GM19324 (cell line): ENCODE data around the gene CNTFR.

Experiments
- ATAC-seq: cut with Tn5 transposase; IDR thresholded peaks from one replicate; pipeline ENCODE4 v1.9.1; 2021; ENCODE audit warnings: mild to moderate bottlenecking, moderate library complexity; ENCODE audit not compliant: unreplicated experiment, low FRiP score

Gene CNTFR

DNA sequence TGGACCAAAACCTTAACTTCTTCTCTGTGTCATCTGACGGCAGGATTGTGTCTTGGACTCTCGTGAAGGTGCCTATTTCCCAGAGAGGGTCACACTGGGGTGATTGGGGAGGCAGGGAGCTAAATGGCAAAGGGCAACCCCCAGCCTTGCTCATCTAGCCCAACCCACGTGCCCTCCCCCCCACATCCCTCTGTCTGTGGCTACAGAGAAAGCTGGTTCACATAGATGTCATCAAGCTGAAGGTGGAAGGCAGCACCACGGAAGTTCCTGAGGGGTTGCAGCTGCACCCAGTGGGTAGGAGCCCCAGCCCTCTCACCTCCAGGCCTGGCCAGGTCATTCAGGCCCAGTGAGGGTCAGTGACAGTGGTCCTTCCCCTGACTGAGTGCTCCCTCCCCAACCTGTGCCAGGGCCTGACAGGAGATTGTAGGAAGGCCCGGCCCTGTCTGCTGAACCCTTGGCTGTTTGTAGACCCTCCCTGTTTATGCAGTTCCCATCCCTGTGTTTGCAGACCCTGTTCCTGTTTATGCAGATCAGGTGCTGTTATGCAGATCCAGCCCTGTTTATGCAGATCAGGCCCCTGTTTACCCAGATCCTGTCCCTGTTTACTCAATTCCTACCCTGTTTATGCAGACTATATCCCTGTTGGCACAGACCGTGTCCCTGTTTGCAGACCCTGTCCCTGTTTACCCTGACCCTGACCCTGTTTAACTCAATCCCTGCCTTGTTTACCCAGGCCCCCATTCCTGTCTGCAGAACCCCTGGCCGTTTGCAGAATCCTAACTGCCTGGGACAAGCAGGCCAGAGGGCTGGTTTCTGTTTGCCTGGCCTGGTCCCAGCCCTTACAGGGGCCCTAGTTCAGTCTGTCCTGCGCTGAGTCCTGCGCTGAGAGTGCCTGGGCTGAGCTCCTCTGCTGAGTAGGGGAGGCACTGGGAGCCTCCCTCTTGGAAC, 77.1 kb downstream of the CNTFR start:
- ATAC-seq: no peak

DNA sequence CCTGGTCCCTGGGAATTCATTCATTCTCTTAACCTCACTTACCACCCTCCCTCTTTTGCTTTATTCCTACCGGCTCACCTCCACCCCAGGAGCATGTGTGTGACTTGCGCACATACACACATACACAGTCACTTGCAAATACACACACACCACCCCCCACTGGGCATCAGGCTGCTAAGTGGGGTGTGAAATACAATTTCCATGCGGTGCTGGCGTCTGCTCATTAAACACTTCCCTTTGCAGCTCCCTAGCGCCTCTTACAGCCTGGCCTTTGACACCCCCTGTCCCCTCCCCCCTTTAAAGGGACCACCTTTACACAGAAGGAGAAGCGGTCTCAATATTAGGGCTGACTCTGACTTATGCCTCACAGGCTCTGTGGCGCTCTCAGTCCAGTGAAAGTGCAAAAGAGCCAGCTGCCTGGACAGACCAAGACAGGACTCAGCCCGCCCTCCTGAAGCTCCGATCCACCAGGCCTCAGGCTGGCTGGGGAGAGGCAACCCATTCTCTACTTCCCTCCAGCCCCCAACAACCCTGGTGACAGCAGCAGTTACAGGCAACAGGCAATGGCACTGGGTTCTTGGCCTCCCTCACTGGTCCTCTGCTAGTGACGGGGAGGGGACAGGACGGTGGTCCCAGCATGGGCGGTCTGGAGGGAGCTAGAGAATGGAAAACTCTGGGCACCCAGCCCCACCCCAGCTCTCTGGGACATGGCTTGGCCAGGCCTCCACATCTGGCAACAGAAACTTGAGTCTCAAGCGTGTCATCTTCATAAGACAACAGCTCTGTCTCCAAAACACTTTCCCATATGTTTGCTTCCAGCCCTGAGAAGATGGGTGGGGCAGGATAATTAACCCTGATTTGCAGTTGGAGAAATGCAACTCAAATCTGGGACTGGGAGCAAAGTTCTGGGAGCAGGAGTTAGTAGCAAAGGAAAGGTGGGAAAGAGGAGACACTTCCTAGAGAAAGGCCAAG, 78.7 kb downstream of the CNTFR start:
- ATAC-seq: no peak

DNA sequence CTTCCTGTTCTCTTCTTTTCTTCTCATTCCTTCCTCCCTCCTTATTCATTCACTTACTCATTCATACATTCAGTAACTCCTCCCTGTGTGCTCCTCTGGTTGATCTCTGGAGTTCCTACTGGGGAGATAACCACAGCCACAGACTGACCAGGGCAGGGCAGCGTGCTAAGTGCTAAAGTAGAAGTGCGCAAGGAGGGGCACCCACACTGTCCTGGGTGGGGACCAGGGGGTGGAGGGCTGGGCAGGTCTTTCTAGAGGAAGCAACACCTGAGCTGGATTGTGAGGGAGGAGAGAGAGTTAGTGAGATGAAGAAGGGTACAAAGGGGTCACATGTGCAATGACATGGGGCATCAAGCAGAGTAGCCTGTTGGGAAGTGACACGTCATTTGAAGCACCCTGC, 80.6 kb downstream of the CNTFR start:
- ATAC-seq: no peak

DNA sequence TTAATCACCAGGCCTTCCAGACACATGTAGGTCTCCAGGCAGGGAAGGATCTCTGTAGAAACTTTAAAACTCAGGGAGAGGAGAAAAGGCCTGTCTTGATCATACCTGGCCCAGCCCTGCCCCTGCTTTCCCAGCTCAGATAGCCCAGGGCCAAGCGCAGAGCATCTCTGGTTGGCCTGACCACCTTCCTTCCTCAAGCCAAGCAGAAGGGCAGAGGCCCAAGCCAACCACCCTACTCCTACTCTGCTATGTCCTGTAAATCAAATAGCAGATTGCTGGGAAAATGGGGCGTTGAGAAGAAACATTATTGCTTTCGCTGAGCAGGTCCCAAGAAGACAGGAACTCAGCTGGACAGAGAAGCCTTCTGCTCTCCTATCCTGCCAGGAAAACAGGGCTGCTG, 81.1 kb downstream of the CNTFR start:
- ATAC-seq: no peak

DNA sequence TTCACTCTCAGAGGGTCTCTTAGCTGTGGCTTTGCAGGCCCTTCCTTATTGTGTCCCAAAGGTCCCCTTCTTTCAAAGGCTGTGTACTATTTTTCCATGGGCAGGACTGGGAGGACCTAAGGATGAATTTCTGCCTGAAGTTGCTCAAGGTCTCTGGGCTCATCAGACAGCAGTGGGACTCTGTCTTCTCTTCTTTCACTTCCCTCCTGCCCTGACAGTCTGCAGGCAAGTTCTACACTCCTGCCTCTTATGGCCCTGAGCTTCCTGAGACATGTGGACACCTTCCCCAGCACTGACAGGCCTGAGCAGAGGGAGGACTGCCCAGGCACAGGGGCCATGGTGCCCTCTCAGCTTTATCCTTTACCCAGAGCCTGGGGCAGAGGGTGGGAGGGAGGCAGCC, 81.6 kb downstream of the CNTFR start:
- ATAC-seq: no peak

DNA sequence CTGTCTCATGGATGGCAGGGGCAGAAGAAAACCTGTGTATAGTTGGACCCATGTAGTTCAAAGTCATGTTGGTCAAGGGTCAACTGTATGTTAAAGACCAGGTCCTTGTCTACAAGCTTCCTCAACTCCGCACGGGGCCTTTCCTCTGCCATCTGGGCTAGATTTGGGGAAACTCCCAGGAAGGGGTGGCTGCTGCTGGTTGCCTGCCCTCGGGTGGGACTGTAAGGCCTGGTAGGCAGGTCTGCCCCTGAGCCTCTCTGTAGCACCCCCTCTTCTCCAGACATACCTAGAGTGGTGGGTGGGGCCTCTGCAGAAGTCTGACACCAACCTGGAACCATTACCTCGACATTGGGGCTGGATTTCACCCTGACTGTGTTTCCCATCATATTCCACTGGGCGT, 82.0 kb downstream of the CNTFR start:
- no peak for ATAC-seq

DNA sequence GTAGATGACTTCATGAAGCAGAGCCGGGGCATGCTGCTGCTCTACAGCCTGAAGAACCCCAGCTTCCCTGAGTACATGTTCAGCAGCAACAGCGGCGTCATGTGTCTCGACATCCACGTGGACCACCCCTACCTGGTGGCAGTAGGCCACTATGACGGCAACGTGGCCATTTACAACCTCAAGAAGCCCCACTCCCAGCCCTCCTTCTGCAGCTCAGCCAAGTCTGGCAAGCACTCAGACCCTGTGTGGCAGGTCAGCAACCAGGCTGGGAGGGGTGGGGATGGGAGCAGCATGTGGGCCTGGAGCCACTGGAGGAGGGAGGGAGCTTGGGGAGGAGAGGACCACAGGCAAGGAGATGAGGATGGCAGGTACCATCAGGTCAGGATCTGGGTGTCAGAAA, 82.9 kb downstream of the CNTFR start:
- ATAC-seq: no peak

DNA sequence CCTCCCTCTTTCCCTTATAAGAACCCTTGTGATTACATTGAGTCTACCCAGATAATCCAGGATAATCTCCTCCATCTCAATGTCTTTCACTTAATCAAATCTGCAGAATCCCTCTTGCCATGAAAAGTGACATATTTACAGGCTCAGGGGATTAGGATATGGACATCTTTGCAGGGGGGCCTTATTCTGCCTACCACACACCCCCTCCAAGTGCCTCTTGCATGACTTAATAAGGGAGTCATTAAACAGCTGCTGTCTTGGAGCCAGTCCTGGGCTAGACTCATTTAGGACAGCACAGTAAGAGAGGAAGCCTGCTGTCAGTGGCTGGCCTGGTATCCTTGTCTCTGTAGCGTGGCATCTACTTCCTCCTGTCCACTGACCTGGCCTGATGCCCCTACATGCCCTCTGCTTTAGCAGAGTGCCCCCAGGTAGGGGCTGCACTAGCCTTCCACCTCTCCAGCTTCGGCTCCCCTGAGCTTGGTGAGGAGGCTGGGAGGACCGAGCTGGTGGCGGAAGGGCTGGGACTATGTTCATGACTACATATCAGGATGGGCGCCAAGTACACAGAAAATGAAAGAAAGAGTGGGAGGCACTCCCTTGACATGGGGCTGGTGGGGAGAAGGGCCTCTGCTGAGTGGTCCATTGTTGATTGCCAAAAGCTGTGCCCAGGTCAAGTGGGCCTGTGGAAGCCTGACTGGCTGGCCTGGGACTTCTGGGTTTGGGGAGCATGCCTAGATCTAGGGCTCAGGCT, 84.0 kb downstream of the CNTFR start:
- ATAC-seq: no peak

DNA sequence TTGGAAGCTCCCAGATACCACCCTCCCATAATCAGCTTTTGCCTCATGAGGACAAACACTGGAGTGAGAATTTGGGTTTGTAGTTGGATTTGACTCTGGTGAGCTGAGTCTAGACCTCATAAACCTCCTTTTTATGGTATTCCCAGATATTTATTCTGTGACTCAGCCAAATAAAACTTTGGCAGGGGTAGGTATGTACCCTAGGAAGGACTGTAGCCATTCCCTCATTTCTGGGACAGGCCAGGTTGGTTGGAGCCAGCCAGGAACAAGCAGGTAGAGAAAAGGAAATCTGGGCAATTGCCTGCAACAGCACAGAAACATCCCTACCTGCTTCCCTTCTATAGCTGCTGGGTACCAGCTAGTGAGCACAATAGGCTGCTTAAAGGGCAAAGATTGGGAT, 86.1 kb downstream of the CNTFR start:
- no peak for ATAC-seq

DNA sequence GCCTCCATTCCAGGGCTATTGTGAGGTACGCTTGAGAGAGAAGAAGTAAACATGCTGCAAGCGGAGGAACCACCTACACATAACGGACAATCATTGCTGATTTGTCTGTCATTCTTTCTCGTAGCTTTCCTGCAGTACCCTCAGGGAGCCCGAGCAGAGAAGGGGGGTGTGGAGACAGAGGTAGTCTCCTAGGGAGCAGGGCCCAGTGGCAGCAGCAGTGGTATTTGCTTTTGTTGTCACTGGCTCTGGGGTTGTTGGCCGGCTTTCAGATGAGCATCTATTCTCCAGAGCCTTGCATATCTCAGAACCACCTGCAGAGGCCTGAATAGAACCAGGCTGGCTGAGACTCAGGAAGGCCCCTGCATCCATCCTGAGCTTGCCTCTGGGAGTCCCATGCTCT, 86.6 kb downstream of the CNTFR start:
- ATAC-seq: no peak

DNA sequence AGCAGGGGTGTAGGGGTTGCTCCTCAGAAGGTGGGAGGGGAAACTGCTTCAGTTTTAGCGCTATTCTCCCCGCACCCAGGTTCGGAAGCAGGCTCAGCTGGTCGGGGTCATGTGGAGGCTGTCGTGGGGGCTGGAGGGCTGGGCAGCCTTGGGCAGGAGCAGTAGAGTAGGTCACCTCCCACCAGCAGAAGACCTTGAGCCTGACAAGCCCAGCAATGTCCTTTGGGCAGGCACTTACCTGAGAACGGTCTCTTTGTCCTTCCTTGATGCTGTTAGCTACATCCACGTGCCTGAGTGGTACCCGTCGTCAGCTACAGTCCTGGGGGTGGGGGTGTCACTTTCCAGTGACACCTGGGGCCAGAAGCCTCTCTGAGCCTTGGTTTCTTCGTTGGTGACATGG, 87.1 kb downstream of the CNTFR start:
- no peak for ATAC-seq

DNA sequence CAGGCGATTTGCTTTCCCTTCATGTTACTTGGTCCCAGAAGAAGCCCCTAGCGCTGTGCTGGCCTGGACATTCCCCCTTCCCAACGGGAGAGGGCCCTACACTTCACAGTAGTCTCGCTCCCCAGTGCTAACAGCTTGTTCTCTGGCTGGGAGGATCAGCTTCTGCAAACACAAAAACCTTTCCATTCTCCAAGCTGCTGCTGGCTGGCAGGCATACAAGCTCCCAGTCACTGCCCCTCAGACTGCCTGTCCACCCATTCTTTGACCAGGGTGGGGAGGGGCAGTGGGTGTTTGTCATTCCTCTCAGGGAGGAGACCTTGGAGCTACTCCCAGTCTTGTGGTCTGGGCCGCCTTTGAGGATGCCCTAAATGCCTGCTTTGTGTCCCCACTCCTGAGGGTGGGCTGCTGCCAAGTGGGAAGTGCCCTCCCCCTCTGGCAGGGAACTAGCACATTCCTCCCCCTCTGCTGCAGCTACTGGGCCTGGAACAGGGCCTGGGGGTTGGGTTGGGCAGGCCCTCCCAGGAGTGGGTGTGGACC, 87.6 kb downstream of the CNTFR start:
- ATAC-seq: no peak
